Stimulated activated CD8-positive, alpha-beta memory T cell treated with anti-CD3 and anti-CD28 coated beads, Interleukin-7, amount 100 ng/mL, for 4 hours (primary cell): Measurements from ENCODE around the gene ENOX2.

ENCODE experiments used
- DNase-seq, 2 donors: peaks; one replicate each; pipeline ENCODE4 v3.0.0-alpha.2; 2020; ENCODE audit warnings: low read depth in 2 of 2

The ENOX2 gene

DNA sequence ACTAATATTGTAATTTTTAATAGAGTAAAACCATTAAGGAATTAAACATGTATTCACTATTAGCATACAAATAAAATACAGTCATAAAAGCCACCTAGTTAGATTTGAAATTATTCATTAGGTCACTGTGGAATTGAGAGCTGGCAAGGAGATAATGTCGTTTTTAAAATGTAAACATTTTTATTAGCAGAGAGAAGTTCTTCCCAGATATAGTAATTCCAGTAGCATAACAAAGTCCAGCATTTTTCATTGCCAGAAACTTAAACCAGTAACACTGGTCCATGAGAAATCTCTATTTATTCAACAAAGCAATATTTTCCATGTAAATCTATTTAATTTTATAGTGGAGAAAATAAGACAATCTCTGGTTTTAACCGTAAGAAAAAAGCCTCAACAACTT is 17.5 kb downstream of the ENOX2 start:
- no peak for DNase-seq

DNA sequence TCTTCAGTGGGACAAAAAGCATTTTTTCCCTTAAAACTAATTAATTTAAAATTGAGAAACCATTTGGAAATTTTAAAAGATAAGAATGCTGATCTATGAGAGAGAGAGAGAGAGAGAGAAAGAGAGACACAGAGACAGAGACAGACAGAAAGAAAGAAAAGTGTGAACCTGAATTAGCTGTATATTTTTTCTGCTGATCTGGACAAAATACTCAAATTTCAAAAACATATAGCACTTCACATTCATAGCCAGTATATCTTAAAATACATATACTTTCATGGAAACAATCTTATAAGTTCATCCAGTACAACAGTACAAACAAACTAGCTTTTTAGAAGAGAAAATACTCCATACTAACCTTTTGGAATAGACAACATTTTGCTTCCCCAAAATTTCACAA is 18.4 kb downstream of the ENOX2 start:
- no peak for DNase-seq

DNA sequence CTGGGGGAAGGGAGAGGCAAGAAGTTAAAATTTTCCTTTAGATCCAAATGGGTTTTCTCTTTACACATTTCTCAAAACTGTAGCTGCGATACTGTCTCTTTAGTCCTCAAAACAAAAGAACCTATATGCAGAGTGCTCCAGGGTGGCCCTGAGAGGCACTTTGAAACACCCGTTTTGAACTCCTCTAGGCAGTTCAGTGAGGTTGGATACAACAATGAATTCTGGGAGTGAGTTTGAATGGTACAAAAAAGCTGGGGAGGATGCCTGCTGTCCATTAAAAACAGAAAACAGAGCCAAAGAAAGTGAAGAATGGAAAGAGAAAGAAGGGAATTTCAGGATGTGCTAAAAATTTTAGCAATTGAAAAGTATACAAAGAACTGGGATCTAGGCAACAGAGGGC is 23.1 kb downstream of the ENOX2 start:
- no peak for DNase-seq

DNA sequence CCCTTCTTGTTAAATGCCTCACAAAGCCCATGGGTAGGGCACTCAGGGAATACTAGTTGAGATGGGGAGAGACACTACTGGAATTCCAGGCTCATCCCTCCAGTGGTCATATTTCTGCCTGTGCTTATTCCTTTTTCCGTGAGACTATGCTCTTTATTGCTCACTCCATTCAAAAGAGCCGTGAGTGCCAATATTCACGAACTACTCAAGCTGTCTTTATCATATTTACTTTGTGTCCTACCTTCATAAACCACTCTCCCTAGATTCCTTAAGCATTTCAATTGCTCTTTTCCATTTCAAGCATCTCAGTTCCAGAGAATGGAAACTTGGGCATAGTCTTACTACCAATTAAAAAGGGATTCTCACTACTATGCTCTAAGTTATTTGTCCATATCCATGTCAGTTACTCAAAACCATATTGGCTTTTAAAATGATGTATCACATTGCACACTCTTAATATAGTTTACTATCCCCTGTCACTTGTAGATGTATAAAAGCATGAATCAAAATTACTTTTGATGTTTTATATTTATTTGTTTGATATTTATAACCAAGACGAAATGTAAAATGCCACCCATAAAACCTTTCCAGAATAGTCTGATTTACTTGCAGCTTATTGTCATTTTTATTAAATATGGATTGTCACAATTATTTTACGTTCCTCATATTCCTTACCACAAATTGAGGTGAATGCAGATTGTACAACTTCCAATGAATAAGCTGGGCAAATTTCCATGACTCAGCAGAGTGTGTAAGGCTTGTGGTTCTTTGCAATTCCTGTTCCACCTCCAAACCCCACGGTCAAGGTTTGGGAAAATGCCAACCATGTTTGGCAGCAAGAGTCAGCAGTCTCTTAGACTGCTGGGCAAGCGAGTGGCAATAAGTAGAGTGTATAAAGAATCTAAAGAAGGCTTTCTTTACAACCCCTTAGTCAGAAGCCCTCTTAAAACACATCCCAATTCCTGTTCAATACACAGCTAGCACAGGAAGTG is 24.4 kb downstream of the ENOX2 start:
- no peak for DNase-seq

DNA sequence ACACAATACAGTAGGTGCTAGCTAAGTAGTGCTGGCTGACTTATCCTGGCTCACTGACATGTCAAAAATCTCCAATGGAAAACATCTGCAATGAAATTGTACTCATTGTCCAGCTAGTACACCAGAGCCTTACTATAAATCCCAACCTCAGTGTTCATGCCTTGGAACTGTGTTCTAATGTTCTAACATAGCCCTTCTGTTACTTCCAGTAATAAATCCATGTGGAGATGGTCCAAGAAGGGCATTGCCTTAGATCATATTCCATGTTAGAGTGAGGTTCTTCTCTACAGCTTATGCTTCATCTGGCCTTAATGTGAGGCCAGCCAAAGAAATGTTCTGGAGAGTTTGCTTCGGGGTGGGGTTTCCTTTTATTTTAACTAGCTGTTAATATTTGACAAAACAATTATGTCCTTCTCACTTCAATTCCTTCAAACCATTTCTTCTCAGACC is 25.1 kb downstream of the ENOX2 start:
- DNase-seq, result no peak

DNA sequence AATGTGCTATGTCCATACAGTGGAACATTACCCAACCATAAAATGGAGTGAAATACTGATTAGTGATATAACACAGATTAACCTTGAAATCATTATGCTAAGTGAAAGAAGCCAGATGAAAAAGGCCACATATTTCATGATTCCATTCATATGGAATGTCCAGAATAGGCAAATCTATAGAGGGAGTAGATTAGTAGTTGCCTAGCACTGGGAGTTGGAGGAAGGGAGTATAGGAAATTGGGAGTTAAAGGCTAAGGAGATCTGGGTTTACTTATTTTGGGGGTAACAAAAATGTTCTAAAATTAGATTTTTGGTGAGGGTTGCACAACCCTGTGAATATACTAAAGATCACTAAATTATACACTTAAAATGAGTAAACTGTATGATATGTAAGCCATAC is 26.8 kb downstream of the ENOX2 start:
- DNase-seq, result no peak

DNA sequence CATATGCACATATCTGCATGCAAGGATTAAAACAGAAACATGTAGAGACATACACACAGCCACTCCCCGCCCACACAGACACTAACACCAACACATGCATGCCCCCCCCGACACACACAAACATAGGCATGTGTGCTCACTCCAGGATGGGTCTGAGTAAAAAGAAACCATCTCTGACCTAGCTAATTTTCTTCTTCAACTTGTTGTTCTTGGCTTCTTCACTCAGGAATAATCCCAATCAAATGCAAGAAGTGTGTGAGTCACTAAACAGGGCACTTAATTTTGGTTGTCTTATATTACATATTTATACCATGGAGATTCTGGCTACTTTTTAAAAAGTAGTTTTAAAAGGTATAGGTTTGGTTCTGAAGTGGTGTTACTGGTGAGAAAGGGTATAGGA is 28.3 kb downstream of the ENOX2 start:
- DNase-seq, result no peak

DNA sequence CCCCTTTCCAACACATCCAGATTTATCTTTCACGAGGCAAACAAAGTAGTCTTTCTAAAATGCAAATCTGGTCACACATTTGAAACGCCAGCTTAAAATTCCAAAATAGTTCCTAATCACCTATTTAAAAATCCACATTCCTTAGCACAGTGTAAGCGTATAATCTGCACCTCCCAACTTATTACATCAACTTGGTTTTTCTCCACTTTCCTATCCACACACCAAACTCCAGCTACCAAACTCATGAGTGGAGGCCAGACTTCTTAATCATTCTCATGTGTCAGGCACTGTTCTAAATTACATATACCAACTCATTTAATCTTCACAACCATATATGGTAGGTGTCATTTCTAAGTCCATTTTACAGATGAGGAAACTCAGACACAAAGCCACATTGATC is 33.8 kb downstream of the ENOX2 start:
- DNase-seq, result no peak

DNA sequence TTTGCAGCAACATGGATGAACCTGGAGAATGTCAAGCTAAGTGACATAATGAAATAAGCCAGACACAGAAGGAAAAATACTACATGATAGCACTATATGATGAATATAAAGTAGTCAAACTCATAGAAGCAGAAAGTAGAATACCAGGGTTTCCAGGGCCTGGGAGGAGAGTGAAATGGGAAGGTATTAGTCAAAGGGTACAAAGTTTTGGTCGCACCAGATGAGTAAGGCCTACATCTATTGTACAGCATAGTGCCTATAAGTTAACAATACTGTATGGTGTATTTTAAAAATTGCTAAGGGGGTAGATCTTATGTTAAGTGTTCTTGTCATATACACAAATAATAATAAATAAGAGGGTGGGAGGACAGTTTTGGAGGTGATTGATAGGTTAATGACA is 41.5 kb downstream of the ENOX2 start:
- DNase-seq, result no peak

DNA sequence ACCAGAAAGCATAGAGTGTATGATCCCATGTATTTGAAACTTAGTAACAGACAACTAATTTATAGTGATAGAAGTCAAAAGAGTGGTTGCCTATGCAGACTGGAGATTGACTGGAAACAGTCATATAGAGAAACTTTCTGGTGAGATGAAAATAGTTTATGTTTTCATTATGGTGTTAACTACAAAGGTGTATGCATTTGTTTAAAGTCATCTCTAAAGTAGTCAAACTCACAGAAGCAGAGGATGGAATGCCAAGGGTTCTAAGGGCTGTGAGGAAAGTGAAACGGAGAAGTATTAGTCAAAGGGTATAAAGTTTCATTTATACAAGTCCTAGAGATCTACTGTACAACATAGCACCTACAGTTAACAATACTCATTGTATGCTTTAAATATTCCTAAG is 45.8 kb downstream of the ENOX2 start:
- DNase-seq, result no peak

DNA sequence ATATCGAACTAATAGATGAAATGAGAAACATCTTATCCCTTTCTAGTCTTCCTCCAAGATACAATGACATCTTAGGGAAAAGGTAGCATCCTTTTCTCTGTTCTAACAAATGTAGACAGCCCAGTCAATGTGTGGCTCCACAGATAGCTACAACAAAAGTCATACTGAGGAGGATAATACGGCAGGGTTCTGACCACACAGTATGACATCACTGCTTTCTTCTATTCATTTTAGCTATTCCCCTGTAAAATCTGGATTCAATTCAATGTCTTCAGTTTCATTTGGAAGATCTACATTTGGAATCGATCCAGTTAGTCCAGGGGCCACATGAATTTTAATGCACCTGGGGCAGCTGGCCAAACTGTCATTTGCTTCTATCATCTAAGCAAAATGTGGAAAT is 51.4 kb downstream of the ENOX2 start:
- DNase-seq, result no peak

DNA sequence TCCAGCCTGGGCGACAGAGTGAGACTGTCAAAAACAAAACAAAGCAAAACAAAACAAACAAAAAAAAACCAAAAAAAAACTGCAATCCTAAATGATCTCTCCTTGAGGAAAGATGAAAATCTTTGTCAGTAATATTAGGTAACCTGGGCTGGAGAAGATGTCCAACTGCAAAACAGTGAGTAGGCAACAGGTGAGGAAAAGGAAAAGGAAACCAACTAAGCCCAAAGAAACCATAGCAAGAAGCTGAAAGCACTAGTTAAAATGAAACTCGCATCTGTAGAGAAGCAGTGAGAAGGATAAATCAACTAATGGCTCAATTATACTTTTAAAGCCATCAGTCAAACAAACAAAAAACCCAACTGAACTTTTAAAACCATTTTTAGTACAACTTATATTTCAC is 54.2 kb downstream of the ENOX2 start:
- no peak for DNase-seq

DNA sequence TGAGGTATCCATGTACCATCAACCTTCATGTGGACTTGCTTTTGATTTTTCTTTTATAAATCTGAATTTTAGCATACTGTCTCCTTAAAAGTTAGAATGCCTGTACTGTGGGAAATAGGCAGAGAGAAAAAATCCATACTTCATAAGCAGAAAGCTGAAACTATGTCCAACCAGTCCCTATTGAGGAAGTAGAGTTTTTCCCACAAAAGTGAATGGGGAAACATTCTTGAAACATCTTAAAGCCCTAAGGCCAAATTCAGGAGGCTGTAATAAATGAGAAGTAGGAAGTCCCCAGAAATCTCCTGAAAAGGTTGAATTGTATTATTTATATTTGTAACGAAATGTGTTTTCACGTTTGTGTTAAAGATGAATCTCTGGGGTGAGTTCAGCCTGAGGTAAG is 56.3 kb downstream of the ENOX2 start:
- no peak for DNase-seq

DNA sequence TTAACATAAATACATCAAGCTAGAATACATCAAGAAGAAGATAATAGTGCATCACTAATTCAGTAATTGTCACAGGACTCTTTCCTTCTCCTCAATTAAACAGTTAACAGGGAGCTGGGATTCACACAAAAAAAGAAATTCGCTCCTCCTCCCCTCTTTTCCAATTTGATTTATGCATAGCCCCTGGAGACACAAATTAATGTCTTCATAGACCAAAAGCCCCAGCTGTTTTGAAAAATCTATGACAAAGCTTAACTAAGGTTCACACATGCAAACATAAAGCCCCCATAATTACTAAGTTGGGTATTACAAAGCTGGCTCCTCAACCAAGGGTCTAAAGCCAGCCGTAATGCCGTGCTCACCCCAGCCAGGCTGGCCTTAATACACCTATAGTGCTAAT is 61.2 kb downstream of the ENOX2 start:
- DNase-seq, result no peak

DNA sequence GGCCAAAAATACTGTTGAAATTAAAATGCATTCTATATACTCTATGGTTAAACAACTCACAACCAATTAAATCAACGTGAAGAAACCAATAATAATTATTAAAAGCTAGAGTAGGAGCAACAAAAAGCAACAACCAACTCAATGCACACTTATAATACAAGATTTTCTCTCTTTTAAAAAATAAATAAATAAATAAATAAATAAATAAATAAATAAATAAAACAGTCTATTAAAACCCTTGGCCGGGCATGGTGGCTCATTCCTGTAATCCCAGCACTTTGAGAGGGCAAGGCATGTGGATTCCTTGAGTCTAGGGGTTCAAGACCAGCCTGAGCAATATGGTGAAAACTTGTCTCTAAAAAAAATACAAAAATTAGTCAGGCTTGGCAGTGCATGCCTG is 62.7 kb downstream of the ENOX2 start:
- DNase-seq, result no peak

DNA sequence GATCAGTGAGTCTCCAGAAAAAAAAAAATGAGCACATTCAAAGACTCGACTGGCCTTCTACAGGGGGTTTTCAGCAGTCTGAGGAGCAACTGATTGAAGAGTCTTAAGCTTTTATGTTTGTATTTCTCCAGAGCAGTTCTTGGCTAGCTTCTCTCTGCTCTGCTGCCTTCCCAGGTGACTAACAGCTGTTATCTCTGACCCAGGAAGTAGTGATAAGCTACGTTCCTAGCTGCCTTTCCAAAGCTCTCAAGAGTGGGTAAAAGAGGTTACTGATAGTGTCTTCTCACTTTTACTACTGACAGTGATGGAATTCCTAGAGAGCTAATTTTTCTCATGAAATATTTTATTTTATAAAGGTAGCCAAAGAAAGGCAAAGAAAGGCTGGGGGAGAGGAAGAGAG is 66.6 kb downstream of the ENOX2 start:
- DNase-seq, result no peak

DNA sequence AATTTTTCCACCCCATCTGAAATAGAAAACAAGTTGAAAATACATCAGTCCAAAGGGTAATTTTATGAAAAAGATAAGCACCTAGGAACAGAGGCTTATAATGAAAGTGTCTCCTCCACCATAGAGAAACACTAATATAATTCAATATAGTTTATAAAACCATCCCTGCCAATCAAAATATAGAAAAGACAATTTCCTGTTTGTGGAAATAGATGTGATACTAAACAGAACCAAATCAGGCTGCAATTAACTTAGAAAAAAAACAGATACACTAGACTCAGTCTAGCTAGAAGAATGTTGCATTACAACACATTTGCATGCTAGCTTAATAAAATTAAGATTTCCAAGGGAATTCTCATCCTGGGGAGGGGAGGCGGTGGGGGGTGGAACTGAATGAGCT is 68.2 kb downstream of the ENOX2 start:
- no peak for DNase-seq

DNA sequence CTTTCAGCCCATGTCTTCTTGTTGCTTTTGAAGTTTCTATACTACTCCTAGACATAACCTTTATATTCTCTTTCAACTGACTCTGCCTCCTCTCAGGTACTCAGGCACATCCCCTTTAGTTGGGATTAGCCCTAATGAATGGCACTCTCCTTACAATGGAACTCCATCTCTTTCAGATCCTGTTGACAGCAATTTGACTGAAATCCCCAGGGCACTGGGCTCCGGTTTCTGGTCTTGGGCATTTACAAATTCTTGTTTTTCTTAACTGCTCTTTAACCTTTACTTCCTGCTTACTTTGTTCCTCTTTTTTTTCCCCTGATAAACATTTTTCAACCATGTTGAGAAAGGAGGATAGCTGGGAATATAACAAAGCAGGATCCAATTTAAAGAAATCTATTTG is 68.9 kb downstream of the ENOX2 start:
- DNase-seq, result no peak

DNA sequence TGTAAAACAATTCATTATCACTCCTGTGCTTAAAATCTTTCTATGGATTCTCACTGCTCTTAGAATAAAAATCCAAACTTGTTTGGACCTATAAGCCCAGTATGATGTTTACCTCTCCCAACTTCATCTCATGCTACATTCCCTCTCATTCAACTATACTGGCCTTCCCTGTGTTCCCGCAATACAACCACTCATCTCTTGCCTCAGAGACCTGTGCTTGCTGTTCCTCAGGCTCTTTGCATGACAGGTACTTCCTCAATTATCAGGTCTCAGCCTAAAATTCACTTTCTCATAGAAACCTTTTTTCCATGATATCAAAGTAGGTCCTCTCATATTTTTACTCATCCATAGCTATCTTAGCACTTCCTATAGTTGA is 71.7 kb downstream of the ENOX2 start:
- no peak for DNase-seq

DNA sequence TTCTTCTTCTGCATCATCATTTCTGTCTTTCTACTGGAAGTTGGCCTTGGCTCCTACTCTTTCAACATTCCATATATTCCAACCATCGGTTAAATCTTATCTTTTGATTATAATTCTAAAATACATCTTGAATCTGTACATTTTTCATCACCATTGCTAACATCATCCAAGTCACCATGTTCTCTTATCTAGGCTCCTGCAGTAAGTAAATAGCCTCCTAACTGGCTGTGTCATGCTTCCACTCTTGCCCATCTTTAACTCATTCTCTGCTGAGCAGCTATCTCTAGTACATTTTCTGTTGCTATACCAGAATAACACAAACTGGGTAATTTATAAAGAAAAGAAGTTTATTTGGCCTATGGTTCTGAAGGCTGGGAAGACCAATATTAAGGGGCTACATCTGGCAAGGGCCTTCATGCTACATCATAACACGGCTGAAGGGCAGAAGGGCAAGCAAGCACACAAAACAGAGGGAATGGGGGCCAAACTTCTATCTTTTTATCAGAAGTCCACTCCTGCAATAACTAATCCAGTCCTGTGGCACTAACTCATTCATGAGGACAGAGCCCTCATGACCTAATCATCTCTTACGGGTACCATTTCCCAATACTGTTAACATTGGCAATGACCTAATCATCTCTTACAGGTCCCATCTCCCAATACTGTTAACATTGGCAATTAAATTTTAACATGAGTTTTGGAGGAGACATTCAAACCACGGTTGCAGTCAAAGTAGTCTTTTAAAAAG is 72.2 kb downstream of the ENOX2 start:
- no peak for DNase-seq

DNA sequence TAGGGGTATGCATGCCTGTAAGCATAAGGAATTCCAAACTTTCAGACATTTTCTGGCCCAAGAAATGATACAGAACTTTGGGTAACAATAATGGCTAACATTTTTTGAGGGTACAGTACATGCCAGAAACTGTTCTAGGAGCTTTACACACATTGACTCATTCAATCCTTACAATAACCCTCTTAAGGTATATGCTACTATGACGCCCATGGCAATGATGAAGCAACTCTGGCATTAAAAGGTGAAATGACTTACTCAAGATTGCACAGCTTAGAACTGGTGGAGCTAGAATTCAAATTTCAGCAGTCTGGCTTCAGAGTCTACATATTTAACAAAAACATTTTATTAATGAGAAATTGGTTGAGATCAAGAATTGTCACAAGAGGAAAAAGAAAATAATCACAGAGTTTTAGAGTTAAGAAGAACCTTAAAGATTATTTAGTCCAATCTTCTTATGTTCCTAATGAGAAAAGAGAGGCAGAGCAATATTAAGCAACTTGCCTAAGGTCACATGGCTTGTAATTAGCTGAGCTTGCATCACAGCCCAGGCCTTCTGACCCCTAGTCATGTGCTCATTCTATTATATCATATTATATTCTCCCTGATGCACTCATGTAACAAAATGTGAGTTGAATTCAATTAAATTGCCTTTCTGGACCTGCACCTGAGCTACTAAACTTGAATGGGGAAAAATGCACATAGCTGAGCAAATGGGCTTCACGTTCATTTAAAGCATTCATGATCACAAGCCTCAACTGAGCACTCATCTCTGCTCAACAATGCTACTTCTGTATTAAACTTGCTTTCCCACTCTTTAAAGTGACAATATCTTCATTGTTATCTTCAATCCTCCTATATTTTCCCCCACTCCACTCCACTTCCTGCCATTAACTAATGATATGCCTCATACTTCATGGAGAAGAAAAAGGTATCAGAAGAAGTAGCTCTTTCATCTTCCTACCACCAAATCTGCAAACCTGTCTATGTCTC is 73.2 kb downstream of the ENOX2 start:
- no peak for DNase-seq

DNA sequence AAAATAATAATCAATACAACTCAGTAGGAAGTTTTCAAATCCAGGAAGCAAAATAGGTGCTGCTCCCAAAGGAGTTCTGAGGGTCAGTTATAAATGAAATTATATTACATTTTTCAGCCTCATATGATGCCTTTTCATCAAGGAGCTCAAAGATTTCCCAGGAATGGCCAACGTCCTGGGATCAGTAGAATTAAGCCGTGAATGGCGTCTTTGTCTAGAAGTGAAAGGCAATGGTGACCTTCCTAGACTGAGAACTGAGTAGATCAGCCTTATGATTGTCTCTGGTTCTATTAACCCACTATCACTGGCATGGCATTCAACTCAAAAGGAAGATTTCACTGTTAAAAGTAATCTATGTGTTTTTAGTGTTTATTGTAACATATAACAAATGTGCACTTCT is 74.4 kb downstream of the ENOX2 start:
- no peak for DNase-seq
